Liver (tissue), 3 donors: Measurements from ENCODE around the gene USP49.

Experiments used
- ATF3 ChIP-seq: IDR thresholded peaks from 2 replicates; pipeline ENCODE4 v1.6.1; 2016; ENCODE audit warnings: antibody characterized with exemption
- CTCF ChIP-seq: fragments of 150-350 bp; IDR thresholded peaks from 2 replicates; pipeline ENCODE4 v1.5.1; 2017; ENCODE audit warnings: improper control_type of control experiment, low read depth, low read length; ENCODE audit not compliant: missing input control
- EGR1 ChIP-seq, 2 donors: IDR thresholded peaks; 2 replicates each; pipeline ENCODE4 v1.6.1; 2016 to 2018; ENCODE audit warnings: antibody characterized with exemption in 2 of 2, low read depth in 2 of 2
- FOXA1 ChIP-seq: IDR thresholded peaks from 2 replicates; pipeline ENCODE4 v1.6.1; 2016; ENCODE audit warnings: antibody characterized with exemption
- MAX ChIP-seq: IDR thresholded peaks from 2 replicates; pipeline ENCODE4 v1.6.1; 2016; ENCODE audit warnings: antibody characterized with exemption
- RAD21 ChIP-seq, 2 donors: IDR thresholded peaks; 2 replicates each; pipeline ENCODE4 v1.6.1; 2016; ENCODE audit warnings: antibody characterized with exemption in 2 of 2, mild to moderate bottlenecking in 2 of 2
- RXRA ChIP-seq, 2 donors: IDR thresholded peaks; 2 replicates each; pipeline ENCODE4 v1.6.1; 2017 to 2018; ENCODE audit warnings: antibody characterized with exemption in 2 of 2, mild to moderate bottlenecking in 1 of 2
- SP1 ChIP-seq: IDR thresholded peaks from 2 replicates; pipeline ENCODE4 v1.6.1; 2018; ENCODE audit warnings: antibody characterized with exemption, mild to moderate bottlenecking
- TAF1 ChIP-seq: conservative IDR thresholded peaks from 2 replicates; pipeline ENCODE4 v1.6.1; 2016; ENCODE audit warnings: antibody characterized with exemption, mild to moderate bottlenecking
- YY1 ChIP-seq: IDR thresholded peaks from 2 replicates; pipeline ENCODE4 v1.6.1; 2016; ENCODE audit warnings: antibody characterized with exemption, mild to moderate bottlenecking
- ZBTB33 ChIP-seq: IDR thresholded peaks from 2 replicates; pipeline ENCODE4 v1.6.1; 2016; ENCODE audit warnings: antibody characterized with exemption
- donor health status: healthy.
- donor health status: healthy.

- TF ChIP-seq CTCF (no peak), TAF1 (no peak), EGR1 (IDR thresholded peaks at IDR 0.05; ENCODE audit: low read depth in 2 of 2) (no peak), MAX (no peak), RAD21 (IDR thresholded peaks at IDR 0.05) (no peak), ATF3 (no peak), YY1 (no peak), ZBTB33 (no peak), SP1 (no peak), RXRA (IDR thresholded peaks at IDR 0.05) (no peak), FOXA1 (no peak)
Measured at GRCh38 chr6:41741625-41742490, 153.3 kb downstream of the USP49 start.
